Endothelial cell of umbilical vein (primary cell): Measurements from ENCODE around the gene SKA1. TPM values are rescaled to one million over a fixed set of nuclear protein-coding genes. Genes with fewer than 3 reads are reported as not detected.

Source experiments
- BruUV-seq: library from RNA; stranded (reverse); fragments of 400-500 nt; replicated peaks from 2 replicates; lab custom pipeline; 2021; lab: Mats Ljungman, UMichigan
- CTCF ChIA-PET: fragments of 300-600, 350-600 bp; sonication (Branson Sonifier 250); formaldehyde crosslinking; loops from one replicate; lab custom pipeline; 2021; ENCODE audit warnings: antibody characterized with exemption, inconsistent platforms; lab: Charles Lee
- POLR2A ChIA-PET: fragments of 300-600, 350-600 bp; sonication (Branson Sonifier 250); formaldehyde crosslinking; loops from one replicate; lab custom pipeline; 2021; ENCODE audit warnings: antibody characterized with exemption, inconsistent platforms; lab: Charles Lee
- DNase-seq: peaks from one replicate; pipeline ENCODE4 v3.0.0-alpha.2; 2011; ENCODE audit warnings: low read depth, low spot score
- FAIRE-seq: peaks from 2 replicates; lab custom pipeline; 2011; peaks lifted over from hg19 to GRCh38; lab: Jason Lieb, UNC
- H2AFZ ChIP-seq: 2 replicates; pipeline ENCODE4 v1.6.0; 2012; ENCODE audit warnings: low read depth, low read length, control low read depth, inconsistent platforms
- H3K27ac ChIP-seq: 2 replicates; pipeline ENCODE4 v1.5.1; 2011; ENCODE audit warnings: low read depth, mild to moderate bottlenecking, control low read depth, low read length, moderate library complexity; ENCODE audit not compliant: insufficient read depth
- H3K27me3 ChIP-seq, 2 experiments: 2 replicates each; pipeline versions ENCODE4 v1.6.0 to v1.6.1; 2011; ENCODE audit warnings: low read length in 2 of 2, mixed read lengths in 1 of 2; ENCODE audit not compliant: control insufficient read depth in 2 of 2, insufficient read depth in 2 of 2
- H3K36me3 ChIP-seq, 2 experiments: 2 replicates in 1 of 2; 3 replicates in 1 of 2; pipeline ENCODE4 v1.5.1; 2011; ENCODE audit warnings: low read length in 2 of 2, mild to moderate bottlenecking in 1 of 2, moderate library complexity in 1 of 2; ENCODE audit not compliant: control insufficient read depth in 2 of 2, insufficient read depth in 2 of 2; ENCODE audit errors: extremely low read depth in 1 of 2
- H3K4me1 ChIP-seq: 3 replicates; pipeline ENCODE4 v1.5.1; 2011; ENCODE audit warnings: mild to moderate bottlenecking, low read length; ENCODE audit not compliant: control insufficient read depth, insufficient read depth; ENCODE audit errors: extremely low read depth
- H3K4me2 ChIP-seq: 2 replicates; pipeline ENCODE4 v1.6.1; 2011; ENCODE audit warnings: low read length, control low read depth, mixed read lengths; ENCODE audit not compliant: insufficient read depth
- H3K4me3 ChIP-seq, 3 experiments: fragments of 200-600 bp in 1 of 3; sonication (generic), shearing (Covaris generic) in 1 of 3; replicated peaks in 1 of 3; 2 replicates each; pipeline ENCODE4 v1.5.1; 2011 to 2016; ENCODE audit warnings: control low read depth in 3 of 3, low read length in 3 of 3, mild to moderate bottlenecking in 2 of 3, inconsistent platforms in 1 of 3, low read depth in 1 of 3, moderate library complexity in 1 of 3; ENCODE audit not compliant: insufficient read depth in 1 of 3
- H3K79me2 ChIP-seq: 2 replicates; pipeline ENCODE4 v1.6.0; 2012; ENCODE audit warnings: low read length, inconsistent platforms; ENCODE audit not compliant: control insufficient read depth, insufficient read depth
- H3K9ac ChIP-seq: replicated peaks from 2 replicates; pipeline ENCODE3; 2011; ENCODE audit warnings: low read length, control low read depth; ENCODE audit not compliant: insufficient read depth; ENCODE audit errors: extremely low read depth
- H3K9me1 ChIP-seq: replicated peaks from 3 replicates; pipeline ENCODE4 v1.6.0; 2011; ENCODE audit warnings: mild to moderate bottlenecking, low read length; ENCODE audit not compliant: control insufficient read depth, insufficient read depth; ENCODE audit errors: extremely low read depth
- H3K9me3 ChIP-seq: replicated peaks from 2 replicates; pipeline ENCODE4 v1.5.1; 2012; ENCODE audit warnings: low read length, inconsistent platforms; ENCODE audit not compliant: control insufficient read depth, insufficient read depth
- H4K20me1 ChIP-seq: replicated peaks from 2 replicates; pipeline ENCODE3; 2011; ENCODE audit warnings: mild to moderate bottlenecking, low read length; ENCODE audit not compliant: control insufficient read depth, insufficient read depth; ENCODE audit errors: extremely low read depth
- EZH2 ChIP-seq: IDR thresholded peaks from 2 replicates; pipeline ENCODE4 v1.6.1; 2012; ENCODE audit warnings: borderline replicate concordance, low read depth, mild to moderate bottlenecking, moderate library complexity, low read length, inconsistent platforms; ENCODE audit not compliant: severe bottlenecking
- FOS ChIP-seq: IDR thresholded peaks from 2 replicates; pipeline ENCODE4 v1.6.1; 2011; ENCODE audit warnings: mild to moderate bottlenecking, low read length, moderate library complexity, borderline replicate concordance; ENCODE audit not compliant: insufficient read depth
- GATA2 ChIP-seq: IDR thresholded peaks from 2 replicates; pipeline ENCODE4 v1.7.0; 2011; ENCODE audit warnings: low read depth, mild to moderate bottlenecking, moderate library complexity, mixed read lengths, low read length; ENCODE audit not compliant: insufficient read length, insufficient read depth
- JUN ChIP-seq: IDR thresholded peaks from 2 replicates; pipeline ENCODE4 v1.6.1; 2011; ENCODE audit warnings: borderline replicate concordance, low read depth; ENCODE audit not compliant: insufficient read length, insufficient read depth
- MYC ChIP-seq: IDR thresholded peaks from one replicate; pipeline ENCODE4 v1.6.1; 2011; ENCODE audit warnings: mild to moderate bottlenecking, low read depth, low read length
- POLR2A ChIP-seq: IDR thresholded peaks from 2 replicates; pipeline ENCODE4 v1.6.1; 2012; ENCODE audit warnings: low read depth, mild to moderate bottlenecking, control low read depth, low read length
- POLR2AphosphoS5 ChIP-seq: IDR thresholded peaks from 2 replicates; pipeline ENCODE4 v1.6.1; 2012; ENCODE audit warnings: low read depth, mild to moderate bottlenecking, control low read depth, low read length, moderate library complexity; ENCODE audit not compliant: insufficient read depth
- dilution Hi-C: fragments of 300-500 bp; cut with MboI; formaldehyde crosslinking; loops from one replicate; pipeline ENCODE4 v1.15.0; 2019; ENCODE audit warnings: low sequenced_read_pairs; ENCODE audit not compliant: extremely low pct_ligation_motif_present
- intact Hi-C: fragments of 100-400 bp; cut with micrococcal nuclease; formaldehyde crosslinking; loops from one replicate; pipeline ENCODE4 v1.10.0; 2022
- polyA plus RNA-seq, 4 experiments: library from polyadenylated mRNA; depleted of rRNA in 3 of 4; stranded (reverse) in 3 of 4; unstranded in 1 of 4; fragments of >200 nt; gene quantifications; 2 replicates each; pipeline versions ENCODE4 v1.2.1 to v1.2.3, GENCODE V29; 2011 to 2012; ENCODE audit warnings: missing spikeins in 1 of 4
- total RNA-seq: library from RNA; stranded (reverse); gene quantifications from 2 replicates; pipeline ENCODE4 v1.2.3, GENCODE V29; 2021
- TF ChIP-seq, protein P1 (sequence below): IDR thresholded peaks from 2 replicates; pipeline ENCODE4 v1.6.1; 2011; ENCODE audit not compliant: insufficient read depth, insufficient read length
- TF ChIP-seq, protein P2 (sequence below), 2 donors: IDR thresholded peaks; 1 replicate in 1 of 2; 2 replicates in 1 of 2; pipeline ENCODE4 v1.5.1; 2011; ENCODE audit warnings: low read length in 2 of 2, mild to moderate bottlenecking in 2 of 2, moderate library complexity in 2 of 2, control low read depth in 1 of 2, inconsistent platforms in 1 of 2, low read depth in 1 of 2; ENCODE audit not compliant: insufficient read depth in 1 of 2; ENCODE audit errors: extremely low read depth in 1 of 2

Gene SKA1
- total and polyA plus RNA-seq, 2 donors (not counting 3 experiments of a cell fraction or from before 2014, with no cell fraction given), result 8.7 to 23.9 TPM

DNA sequence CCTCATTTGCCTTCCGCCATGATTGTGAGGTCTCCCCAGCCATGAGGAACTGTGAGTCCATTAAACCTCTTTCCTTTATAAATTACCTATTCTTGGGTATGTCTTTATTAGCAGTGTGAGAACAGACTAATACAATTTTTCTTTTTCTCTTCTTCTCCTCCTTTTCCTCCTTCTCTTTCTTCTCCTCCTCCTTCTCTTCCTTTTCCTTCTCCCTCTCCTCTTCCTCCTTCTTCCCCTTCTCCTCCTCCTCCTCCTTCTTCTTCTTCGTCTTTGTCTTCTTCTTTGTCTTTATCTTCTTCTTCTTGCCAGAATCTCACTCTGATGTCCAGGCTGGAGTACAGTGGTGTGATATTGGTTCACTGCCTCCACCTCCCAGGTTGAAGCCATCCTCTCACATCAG lies 20.2 kb downstream of the SKA1 start:
- Histone ChIP-seq H3K79me2 (no peaks in the 10 kb centered on the region), H3K9ac (no peak overlapping the region), H2AFZ (no peak overlapping the region), H3K4me2 (no peak overlapping the region), H3K27me3 (peaks cover 5 to 15% of the 10 kb centered on the region in 2 experiments), H4K20me1 (no peaks in the 10 kb centered on the region), H3K36me3 (no peaks in the 10 kb centered on the region), H3K27ac (no peak overlapping the region), H3K4me1 (no peaks in the 10 kb centered on the region), H3K9me1 (no peaks in the 10 kb centered on the region), H3K9me3 (no peaks in the 10 kb centered on the region), H3K4me3 (no peak overlapping the region)
- BruUV-seq, result no TSS peak
- ChIA-PET POLR2A (no interaction called here), CTCF (no interaction called here)
- DNase-seq (no peak), FAIRE-seq (no peak)
- TF ChIP-seq EZH2, result no peak
- TF ChIP-seq JUN, result no peak
- no peak for TF ChIP-seq POLR2AphosphoS5
- no peak for TF ChIP-seq GATA2
- TF ChIP-seq, protein P1, sequence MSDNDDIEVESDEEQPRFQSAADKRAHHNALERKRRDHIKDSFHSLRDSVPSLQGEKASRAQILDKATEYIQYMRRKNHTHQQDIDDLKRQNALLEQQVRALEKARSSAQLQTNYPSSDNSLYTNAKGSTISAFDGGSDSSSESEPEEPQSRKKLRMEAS, result no peak
- intact Hi-C loops (no loop called here), dilution Hi-C loops (no loop called here)

DNA sequence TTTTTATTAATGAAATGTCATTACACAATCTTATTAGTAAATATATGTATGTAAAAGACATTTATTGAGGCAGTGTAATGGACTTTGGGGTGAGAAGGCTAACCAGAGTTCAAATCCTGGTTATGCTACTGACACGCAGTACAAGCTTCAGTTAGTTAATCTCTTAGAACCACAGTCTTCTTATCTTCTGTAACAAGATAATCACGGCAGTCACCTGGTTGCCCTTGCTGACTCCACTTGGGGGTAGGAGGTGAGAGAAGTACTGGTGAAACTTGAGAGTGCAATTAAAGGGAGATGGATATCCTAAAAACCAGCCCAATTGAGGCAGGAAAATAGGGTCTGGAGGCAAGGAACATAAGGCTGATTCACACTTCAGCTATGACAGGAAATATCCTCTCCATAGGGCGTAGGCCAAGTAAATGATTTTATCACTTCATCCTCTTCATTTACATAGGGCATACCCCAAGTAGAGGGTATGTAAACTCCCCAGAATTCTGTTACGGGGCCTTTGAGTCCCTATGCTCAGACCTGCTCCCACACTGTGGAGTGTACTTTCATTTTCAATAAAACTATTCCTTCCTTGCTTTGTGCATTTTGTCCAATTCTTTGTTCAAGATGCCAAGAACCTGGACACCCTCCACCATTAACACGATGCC lies 21.3 kb downstream of the SKA1 start:
- no peak for DNase-seq
- no peak for TF ChIP-seq EZH2
- no peak for TF ChIP-seq POLR2A
- TF ChIP-seq, protein P2, sequence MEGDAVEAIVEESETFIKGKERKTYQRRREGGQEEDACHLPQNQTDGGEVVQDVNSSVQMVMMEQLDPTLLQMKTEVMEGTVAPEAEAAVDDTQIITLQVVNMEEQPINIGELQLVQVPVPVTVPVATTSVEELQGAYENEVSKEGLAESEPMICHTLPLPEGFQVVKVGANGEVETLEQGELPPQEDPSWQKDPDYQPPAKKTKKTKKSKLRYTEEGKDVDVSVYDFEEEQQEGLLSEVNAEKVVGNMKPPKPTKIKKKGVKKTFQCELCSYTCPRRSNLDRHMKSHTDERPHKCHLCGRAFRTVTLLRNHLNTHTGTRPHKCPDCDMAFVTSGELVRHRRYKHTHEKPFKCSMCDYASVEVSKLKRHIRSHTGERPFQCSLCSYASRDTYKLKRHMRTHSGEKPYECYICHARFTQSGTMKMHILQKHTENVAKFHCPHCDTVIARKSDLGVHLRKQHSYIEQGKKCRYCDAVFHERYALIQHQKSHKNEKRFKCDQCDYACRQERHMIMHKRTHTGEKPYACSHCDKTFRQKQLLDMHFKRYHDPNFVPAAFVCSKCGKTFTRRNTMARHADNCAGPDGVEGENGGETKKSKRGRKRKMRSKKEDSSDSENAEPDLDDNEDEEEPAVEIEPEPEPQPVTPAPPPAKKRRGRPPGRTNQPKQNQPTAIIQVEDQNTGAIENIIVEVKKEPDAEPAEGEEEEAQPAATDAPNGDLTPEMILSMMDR (IDR thresholded peaks at IDR 0.05; ENCODE audit: extremely low read depth in 1 of 2, insufficient read depth in 1 of 2, low read depth in 1 of 2, low read length in 2 of 2), result no peak
- TF ChIP-seq FOS, result no peak
- no peak for TF ChIP-seq POLR2AphosphoS5
- TF ChIP-seq GATA2, result no peak
- TF ChIP-seq, protein P1, result no peak
- no peak for TF ChIP-seq MYC

More for the DNA sequence above, 21.3 kb downstream of the SKA1 start:
- dilution Hi-C loops, result no loop called here
- peaks cover 10 to 25% of the 10 kb centered on the region in 2 experiments for H3K27me3 ChIP-seq
- BruUV-seq, result no TSS peak
- H3K9me1 ChIP-seq, result no peaks in the 10 kb centered on the region
- intact Hi-C loops, result no loop called here
- no peak for FAIRE-seq
- H2AFZ ChIP-seq, result no peak overlapping the region
- H3K36me3 ChIP-seq, result no peaks in the 10 kb centered on the region
- no peaks in the 10 kb centered on the region for H3K9me3 ChIP-seq
- no peak overlapping the region for H3K4me3 ChIP-seq
- H4K20me1 ChIP-seq, result no peaks in the 10 kb centered on the region
- H3K79me2 ChIP-seq, result no peaks in the 10 kb centered on the region
- CTCF ChIA-PET, result no interaction called here
- no peak overlapping the region for H3K9ac ChIP-seq
- POLR2A ChIA-PET, result no interaction called here
- H3K27ac ChIP-seq, result no peak overlapping the region
- H3K4me2 ChIP-seq, result no peak overlapping the region
- no peaks in the 10 kb centered on the region for H3K4me1 ChIP-seq
